Globus pallidus (tissue), 1 donor: Measurements from ENCODE around the gene PROX1.

ENCODE experiments used
- DNase-seq: peaks from one replicate; pipeline ENCODE4 v3.0.0-alpha.2; 2015; ENCODE audit warnings: low spot score

PROX1 gene, protein sequence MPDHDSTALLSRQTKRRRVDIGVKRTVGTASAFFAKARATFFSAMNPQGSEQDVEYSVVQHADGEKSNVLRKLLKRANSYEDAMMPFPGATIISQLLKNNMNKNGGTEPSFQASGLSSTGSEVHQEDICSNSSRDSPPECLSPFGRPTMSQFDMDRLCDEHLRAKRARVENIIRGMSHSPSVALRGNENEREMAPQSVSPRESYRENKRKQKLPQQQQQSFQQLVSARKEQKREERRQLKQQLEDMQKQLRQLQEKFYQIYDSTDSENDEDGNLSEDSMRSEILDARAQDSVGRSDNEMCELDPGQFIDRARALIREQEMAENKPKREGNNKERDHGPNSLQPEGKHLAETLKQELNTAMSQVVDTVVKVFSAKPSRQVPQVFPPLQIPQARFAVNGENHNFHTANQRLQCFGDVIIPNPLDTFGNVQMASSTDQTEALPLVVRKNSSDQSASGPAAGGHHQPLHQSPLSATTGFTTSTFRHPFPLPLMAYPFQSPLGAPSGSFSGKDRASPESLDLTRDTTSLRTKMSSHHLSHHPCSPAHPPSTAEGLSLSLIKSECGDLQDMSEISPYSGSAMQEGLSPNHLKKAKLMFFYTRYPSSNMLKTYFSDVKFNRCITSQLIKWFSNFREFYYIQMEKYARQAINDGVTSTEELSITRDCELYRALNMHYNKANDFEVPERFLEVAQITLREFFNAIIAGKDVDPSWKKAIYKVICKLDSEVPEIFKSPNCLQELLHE

DNA sequence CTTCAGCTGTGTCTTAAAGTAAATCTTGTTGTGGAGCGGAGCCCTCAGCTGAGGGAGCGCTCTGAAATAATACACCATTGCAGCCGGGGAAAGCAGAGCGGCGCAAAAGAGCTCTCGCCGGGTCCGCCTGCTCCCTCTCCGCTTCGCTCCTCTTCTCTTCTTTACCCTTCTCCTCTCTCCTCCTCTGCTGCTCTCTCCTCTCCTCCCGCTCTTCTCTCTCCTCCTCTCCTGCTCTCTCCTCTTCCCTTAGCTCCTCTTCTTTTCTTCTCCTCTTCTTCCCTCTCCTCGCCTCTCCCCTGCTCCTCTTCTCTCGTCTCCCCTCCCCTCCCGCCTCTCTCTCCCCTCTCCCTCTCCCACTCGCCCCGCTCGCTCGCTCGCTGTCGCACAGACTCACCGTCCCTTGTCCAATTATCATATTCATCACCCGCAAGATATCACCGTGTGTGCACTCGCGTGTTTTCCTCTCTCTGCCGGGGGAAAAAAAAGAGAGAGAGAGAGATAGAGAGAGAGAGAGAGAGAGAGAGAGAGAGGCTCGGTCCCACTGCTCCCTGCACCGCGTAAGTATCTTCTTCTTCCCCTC, at the start of gene PROX1:
Gene PROX1, plus strand, starts transcription at position 47 of the 580 bp plus-strand sequence. CDS start 8,563 bp downstream, outside the sequence.
- DNase-seq = peak; percentile 68

DNA sequence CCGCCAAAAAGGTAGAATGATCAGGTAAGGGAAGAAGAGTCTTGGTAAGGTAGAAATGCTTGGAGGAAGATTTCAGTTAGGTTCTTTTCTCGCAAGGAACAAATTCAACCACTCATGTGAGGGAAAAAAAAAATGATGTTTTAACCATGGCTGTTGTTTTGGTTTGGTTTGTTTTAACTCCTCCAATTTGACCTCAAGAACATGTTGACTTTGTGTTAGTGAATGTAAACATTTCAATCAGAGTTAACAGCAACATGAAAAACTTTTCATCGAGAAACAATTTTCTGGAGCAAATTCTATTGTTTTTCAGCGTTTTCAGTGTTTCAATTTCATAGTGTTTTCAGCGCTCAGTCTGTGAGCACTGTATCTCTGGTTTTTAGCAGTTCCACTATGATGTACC, 49.0 kb upstream of the PROX1 start:
- no peak for DNase-seq

DNA sequence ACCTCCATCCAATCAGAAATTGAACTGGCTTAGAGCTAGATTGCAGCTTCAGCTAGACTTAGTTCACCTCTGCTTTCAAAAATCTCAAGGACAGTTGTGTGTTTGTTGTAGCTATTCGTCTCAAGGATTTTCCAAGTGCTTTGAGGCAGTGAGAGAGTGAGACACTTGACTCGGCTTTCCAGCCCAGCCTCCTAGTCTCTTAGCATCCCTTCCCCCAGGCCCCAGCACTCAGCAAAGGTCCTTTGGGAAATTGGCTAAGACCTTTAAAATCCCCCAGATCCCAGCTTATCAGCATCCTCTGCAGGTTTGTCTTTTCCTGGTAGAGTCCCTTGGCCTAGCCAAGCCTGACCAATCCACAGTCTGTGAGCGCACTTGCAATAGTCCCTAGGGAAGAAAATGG, 47.9 kb upstream of the PROX1 start:
- DNase-seq = no peak

DNA sequence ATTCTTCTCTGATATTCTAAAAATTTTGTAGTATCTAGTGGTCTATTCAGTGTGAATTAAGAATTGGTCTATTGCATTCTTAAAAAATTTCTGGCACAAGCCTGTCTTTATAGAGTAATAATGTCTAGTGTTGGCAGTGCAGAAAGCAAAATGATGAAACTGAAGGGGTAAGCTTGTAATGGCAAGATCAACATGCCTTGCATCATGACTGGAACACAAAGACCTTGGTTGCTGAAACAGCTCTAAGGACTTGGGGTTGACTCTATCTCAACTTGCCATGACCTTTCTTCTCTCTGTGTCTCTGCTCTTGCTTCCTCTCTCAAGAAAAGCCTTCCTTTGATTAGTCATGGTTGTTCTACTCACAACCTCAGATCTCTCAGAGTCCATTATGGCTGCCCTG, 46.8 kb upstream of the PROX1 start:
- no peak for DNase-seq

DNA sequence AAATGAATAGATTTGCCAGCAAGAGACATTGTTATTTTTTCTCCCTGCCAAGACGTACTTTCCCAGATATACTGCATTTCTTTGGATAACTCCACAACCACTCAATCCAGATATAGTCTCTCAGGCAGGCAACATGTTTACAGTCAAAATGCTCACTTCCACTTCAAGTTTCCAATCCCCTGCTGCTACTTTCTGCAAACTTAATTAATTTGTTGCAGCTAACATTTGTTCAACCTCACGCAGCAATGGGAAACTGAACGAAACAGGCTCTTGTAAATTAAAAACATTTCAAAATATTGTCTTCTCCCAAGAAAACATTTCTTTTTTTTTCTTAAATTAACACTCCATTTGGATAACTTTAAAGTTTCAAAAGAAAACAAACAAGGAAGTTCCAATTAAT, 45.7 kb upstream of the PROX1 start:
- DNase-seq = no peak

DNA sequence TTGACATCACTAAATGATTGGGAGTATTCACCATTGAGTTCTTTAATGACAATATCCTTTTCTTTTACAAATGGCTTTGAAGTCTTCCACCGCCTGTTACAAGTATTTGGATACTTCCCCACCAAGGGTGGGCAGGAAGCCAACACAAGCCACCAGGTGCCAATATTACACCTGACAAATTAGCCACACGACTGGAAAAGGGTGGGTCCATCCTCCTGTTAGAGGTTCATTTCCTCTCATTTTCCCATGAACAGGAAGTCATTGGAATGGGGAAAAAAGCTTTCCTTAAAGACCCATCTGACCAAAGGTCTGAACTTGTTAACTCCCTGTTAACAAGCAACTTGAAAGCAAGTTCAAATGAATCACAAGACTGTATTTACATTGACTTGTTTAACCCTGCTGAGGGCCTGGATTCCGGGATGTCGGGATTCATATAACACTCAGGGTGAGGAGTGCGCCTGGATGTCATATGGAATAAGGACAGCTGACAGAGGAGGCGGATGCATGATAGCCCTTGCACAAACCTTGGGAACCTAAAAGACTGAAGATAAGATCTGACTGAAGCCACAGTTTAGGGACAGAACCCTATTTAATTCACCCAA, 40.5 kb upstream of the PROX1 start:
- DNase-seq = no peak

DNA sequence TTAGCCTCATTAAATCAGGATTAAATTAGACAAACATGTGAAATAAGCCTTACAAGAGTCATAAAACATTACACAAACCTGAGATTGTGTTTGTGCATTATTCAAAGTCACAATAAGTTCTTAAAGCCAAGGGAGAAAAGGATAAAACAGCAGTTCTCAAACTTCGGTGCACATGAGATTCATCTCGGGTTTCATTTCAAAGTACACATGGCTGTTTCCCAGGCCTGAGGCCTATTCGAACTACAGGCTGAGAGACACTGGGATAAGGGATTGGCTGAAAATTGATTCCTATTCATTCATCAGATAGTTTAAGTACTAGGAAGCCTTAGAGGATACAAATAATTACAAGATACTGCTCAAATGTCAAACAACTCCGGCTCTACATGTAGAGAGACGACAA, 35.9 kb upstream of the PROX1 start:
- DNase-seq = no peak

DNA sequence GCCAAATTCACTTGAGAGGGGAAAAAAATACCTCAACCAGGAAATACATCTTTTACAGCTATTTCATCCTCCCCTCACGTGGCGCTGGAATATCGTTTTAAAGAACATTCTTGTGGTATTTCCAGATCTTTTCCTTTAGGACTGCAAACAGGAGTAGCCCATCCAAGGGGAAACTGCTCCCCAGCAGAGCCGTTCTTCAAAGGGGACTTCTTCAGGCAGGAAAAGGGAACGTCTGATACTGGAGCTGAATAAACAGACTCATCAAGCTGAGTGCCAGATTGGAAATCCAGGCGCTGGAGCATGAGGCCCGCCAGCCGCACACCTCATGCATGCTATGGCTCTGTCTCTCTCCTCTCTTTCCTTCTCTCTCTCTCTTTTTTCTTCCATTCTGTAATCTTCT, 34.0 kb upstream of the PROX1 start:
- no peak for DNase-seq

DNA sequence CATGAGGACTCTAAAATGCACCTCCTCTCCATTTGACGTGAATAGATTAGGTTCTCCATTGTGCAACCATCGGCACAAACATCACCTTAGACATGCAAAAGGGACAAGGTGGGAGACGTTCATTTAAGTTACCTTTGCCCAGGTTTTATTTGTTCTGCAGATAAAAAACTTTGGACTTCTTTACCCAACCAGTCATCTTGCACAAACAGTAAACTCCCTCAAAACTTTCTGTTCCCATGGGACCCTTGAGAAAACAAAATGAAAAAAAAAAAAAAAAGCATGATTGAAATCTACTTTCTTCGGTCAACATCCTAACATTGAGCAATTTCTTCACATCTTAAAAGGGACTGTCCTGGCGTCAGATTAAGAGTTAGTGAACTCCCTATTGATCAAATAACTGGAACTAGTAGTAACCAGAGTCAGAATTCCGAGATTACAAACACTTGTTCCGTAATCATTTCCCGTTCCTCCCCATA, 31.4 kb upstream of the PROX1 start:
- DNase-seq = no peak

DNA sequence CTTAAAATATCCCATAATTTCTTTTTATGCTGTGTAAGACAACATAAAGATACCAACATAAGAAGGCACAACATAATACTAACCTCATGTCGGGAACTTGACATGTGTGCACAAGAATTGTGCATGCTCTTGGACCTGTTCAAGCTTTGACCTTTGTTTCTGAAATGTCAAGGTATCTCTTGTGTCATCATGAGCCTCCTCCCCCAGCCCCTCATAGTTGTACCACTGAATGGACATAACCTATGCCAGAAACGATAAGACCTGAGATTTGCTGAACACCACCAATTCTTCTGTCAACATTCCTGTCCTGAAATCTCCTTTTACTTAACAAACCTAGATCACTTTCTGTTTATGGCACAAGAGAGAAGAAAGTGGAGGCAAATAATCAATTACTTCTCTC, 29.4 kb upstream of the PROX1 start:
- DNase-seq = no peak

DNA sequence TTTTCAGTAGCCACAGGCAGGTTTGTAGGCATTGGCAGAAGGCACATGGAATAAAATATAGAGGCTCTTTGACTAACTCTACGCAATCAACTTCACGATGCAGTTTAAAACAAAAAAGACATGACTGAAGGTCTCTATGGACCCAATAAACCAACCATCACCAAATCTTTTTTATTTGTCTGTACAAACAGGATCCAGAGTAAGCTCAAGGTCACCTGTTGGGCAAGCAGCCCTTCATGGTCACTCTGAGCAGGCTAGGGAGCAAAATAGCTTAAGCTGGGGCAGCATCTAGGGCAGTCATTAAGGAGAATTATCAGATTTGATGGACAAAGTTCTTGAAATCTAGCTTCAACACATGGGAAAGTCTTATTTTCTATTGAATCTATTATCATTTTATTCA, 26.8 kb upstream of the PROX1 start:
- no peak for DNase-seq

DNA sequence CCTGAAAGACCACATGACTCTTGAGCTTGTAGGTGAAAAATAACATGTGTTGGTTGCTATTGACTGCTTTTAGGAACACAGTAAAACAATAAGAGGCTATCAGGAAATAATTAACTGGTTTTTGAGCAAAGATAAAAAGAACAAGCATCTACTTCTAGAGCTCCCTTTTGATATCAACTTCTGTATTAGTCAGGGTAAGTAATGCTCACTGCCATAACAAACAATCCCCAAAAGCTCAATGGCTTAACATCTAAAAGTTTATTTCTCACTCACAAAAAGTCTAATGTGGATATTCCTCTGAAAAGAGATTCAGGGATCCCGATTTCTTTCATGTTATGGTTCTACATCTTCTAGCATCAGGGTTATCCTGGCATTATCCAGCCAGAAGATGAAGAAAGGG, 25.3 kb upstream of the PROX1 start:
- no peak for DNase-seq

DNA sequence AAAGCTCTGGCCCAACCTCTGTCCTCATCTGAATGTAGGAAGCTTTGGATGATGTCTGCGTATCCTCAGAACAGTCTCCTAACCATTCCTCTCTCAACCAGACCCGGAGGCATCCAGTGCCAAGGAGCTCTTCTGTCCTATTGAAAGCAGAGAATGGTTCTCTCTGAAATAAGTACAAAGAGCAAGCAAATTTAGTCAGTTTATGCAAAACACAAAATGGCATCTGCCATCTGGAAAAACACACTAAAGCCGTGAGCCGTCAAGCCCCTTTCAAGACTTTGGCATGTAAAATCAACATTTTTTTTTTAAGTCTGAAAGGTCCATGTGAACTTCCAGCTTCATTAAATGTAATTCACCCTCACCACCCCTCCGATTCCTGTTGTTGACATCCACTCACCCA, 21.7 kb upstream of the PROX1 start:
- no peak for DNase-seq

DNA sequence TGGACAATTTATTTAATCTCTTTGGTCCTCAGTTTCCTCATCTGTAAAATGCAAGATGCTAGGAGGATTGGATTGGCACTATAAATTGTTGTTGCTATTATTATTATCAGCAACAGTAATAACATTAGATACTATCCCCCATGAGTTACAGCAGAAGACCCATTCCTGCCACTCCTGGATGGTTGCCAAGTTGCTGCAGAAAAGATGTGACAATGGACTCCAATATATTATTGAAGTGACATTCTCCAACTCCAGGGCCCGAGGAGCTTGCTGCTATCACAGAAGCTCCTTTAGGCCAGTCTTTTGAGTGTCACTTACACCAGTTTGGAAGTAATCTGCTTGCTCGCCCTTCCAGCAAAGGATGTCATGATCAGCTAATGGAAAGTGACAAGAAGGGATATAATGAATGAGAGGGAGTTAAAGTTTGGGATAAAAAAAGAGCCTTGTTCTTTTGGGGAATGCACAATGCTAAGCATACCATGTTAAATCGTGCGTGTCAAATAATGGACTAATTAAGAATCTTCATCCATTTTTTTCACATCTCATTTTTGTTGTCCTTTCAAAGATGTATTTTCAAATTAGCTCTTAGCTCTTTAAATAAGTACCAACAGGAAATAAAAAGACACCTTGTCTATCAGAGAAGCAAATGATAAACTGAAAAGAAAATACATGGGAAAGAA, 19.5 kb upstream of the PROX1 start:
- no peak for DNase-seq

DNA sequence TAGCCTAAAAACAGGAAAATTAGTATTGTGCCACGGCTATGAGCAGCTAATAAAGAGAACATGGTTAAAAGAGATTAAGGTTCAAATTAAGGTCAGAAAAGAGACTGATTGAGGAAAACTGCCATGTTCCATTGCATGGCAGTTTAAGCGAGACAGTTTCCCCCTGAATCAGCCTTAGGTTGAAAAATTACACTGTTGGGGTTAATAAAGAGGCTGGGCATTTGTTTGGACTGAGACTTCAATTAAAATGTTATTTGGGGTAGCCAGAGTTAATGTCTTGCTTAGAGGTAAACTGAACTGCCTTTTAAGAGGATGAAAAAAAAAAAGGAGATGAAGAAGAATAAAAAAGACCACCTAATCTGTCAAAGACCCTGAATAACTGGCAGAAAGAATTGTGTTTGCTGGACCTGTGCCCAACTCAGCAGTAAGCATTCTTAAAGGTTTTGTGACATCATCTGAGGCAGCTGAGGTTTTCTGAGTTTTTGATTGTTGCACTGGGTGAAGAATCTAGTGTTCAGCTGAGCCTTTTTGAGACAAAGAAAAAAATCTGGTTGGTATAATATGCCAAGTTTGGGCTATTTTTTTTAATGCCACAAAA, 17.7 kb upstream of the PROX1 start:
- no peak for DNase-seq

DNA sequence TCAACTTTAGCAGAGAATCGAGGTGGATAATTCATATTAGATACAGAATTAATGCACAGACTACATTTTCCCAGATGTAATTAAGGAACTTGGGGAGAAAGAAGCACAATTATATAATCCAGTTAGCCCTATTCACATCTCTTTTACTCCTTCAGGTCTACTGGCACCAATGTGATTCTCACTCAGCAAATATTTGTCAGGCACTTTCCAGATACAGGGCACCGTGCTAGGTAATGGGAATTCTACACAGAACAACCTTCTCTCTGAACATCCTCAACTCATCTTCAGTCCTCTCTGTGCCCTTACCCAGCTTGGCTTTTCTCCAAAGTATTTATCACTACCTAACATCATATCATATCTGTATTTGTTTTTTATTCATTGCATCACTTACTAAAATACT, 15.6 kb upstream of the PROX1 start:
- no peak for DNase-seq

DNA sequence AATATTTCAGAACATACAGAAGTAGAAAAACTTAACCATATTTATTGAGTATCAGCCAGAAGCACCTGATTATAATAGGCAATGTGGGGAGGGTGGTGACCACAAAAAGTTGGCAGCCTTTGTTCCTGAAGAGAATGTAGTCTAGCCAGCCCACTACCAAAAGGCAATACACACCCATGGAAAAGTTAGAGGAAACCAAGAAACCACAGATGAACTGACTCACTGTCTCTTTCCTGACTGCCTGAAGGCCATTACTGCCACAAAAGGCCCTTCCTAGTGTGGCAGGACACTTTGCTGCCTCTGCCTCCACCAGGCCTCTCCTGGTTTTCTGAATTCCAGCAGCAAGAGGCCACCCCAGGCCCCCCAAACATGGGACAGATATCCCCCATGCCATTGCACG, 14.6 kb upstream of the PROX1 start:
- no peak for DNase-seq

DNA sequence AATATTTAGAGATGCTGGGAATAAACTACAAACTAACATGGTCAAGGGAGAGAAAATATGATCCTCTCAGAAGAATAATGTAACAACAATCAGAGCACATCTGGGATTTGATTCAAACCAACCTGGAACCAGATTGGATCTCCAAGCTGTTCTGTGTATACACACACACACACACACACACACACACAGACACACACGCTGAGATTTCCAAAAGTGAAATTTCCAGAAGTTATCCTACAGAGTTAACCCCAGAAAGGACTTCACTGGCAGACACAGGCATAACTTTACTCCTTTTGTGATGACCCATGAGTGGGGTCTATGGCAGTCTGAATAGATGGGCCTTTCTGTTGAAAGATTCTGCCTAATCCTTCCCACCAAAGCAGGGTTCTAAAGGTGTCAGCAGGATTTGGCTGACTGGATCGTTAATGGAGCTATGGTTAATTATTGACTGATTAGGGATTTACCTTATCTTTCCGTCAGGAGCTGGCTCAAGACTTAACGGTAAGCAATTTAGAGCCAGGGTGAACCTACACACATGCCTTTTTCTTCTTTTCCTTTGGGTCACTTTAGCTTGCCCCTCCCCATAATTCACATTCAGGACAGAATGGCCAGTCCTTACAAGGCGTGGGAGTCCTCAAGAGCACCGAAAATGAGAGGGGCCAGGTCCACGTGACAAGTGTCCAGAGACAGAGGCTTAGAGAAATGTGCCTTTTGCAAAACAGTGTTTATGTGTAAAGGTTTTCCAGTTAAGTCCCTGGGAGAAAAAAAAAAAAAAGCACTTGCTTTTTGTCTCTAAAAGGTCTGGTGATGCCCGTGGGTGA, 10.9 kb upstream of the PROX1 start:
- no peak for DNase-seq

DNA sequence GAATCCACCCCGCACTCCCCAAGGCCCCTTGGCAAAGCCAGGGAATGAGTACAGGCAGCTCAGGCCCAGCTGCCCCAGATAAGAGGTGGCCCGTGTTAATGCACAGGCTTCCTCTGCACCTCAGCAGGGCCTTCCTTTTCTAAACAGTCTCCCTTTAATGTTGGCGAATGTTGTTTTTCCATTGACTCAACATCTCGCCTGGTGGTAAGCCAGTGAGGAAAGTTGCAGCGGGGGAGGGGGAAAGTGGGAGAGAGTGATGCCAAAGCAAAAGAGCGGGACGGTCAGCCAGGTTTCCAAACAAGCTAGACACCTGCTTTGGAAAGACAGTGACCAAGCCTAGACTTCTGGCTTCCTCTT, 10.3 kb upstream of the PROX1 start:
- DNase-seq = no peak

DNA sequence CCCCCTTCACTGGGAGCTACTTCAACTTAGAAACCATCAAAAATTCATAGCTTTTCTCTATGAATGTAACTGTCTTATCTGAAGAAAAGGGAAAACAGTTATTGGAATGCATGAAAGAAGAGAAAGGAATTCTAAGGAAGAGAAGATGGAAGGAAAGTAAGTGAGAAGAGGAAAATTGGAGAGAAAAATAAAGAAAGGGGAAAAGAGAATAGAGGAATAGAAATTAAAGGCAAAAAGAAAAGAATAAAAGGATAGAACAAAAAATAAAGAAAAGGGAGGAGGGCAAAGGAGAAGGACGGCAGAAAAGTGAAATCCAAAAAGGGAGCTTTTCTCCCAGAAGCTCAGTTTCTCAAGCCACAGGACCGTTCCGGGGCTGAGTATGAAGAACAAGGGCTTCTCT, 9.9 kb upstream of the PROX1 start:
- DNase-seq = no peak
